HFFc6 (cell line): ENCODE data around the gene XXYLT1. TPM values are rescaled to one million over a fixed set of nuclear protein-coding genes. Genes with fewer than 3 reads are reported as not detected.

Experiments used
- DNase-seq: peaks from one replicate; pipeline ENCODE4 v3.0.0-alpha.2; 2018
- H3K27ac Mint-ChIP-seq: 2 replicates; pipeline ENCODE4 v1.8.0; 2020; ENCODE audit warnings: mild to moderate bottlenecking, mixed read lengths
- H3K27me3 Mint-ChIP-seq: 2 replicates; pipeline ENCODE4 v1.8.0; 2021; ENCODE audit warnings: mild to moderate bottlenecking, moderate library complexity, mixed read lengths; ENCODE audit not compliant: insufficient read depth
- H3K36me3 Mint-ChIP-seq: 2 replicates; pipeline ENCODE4 v1.8.0; 2021; ENCODE audit warnings: low read depth, mixed read lengths
- H3K4me1 Mint-ChIP-seq: 2 replicates; pipeline ENCODE4 v1.8.0; 2020; ENCODE audit warnings: low read depth, mixed read lengths
- H3K4me3 Mint-ChIP-seq: 2 replicates; pipeline ENCODE4 v1.8.0; 2020; ENCODE audit warnings: mild to moderate bottlenecking, moderate library complexity, mixed read lengths
- H3K9me3 Mint-ChIP-seq: 2 replicates; pipeline ENCODE4 v1.8.0; 2020; ENCODE audit warnings: mild to moderate bottlenecking, mixed read lengths
- CTCF ChIP-seq: fragments of 200-600 bp; sonication (generic); IDR thresholded peaks from 2 replicates; pipeline ENCODE4 v1.5.0; 2021; ENCODE audit warnings: antibody characterized with exemption, mild to moderate bottlenecking
- total RNA-seq, 6 experiments: library from RNA; stranded (reverse); fragmentation: NEBNext Ultra II Directional; extraction: Animal tissue kit (Norgen Biotek cat#: 25700); gene quantifications; 2 replicates in 1 of 6; 3 replicates in 5 of 6; pipeline ENCODE4 v1.2.3, GENCODE V29; 2021

XXYLT1 gene
- total RNA-seq, 6 experiments from 2014 or later, result 16.9 to 24.2 (median 18.3) TPM

- no peak overlapping the region for H3K4me3 Mint-ChIP-seq
- TF ChIP-seq CTCF, result no peak
- no peaks in the 10 kb centered on the region for H3K36me3 Mint-ChIP-seq
- H3K27ac Mint-ChIP-seq, result no peak overlapping the region
- H3K4me1 Mint-ChIP-seq, result no peaks in the 10 kb centered on the region
- H3K9me3 Mint-ChIP-seq, result no peaks in the 10 kb centered on the region; the same call in 1 of the 2 replicates
- no peak for DNase-seq
- H3K27me3 Mint-ChIP-seq, result peaks cover 23% of the 10 kb centered on the region
Observed at GRCh38 chr3:195033531-195034091, 237.3 kb downstream of the XXYLT1 start.

- Mint-ChIP-seq H3K9me3 (no peaks in the 10 kb centered on the region; the same call in 1 of the 2 replicates), H3K4me1 (no peaks in the 10 kb centered on the region), H3K4me3 (no peak overlapping the region), H3K27ac (no peak overlapping the region), H3K36me3 (no peaks in the 10 kb centered on the region), H3K27me3 (peaks cover 20% of the 10 kb centered on the region)
- no peak for TF ChIP-seq CTCF
- no peak for DNase-seq
Observed at GRCh38 chr3:195032955-195033354, 238.0 kb downstream of the XXYLT1 start.

GRCh38 chr3:195032106-195032759 lies 238.7 kb downstream of the XXYLT1 start:
- DNase-seq, result no peak
- Mint-ChIP-seq H3K36me3 (no peaks in the 10 kb centered on the region), H3K4me3 (no peak overlapping the region), H3K4me1 (no peaks in the 10 kb centered on the region), H3K27me3 (peaks cover 20% of the 10 kb centered on the region), H3K9me3 (no peaks in the 10 kb centered on the region), H3K27ac (no peak overlapping the region)
- TF ChIP-seq CTCF, result no peak

GRCh38 chr3:195031574-195032003 lies 239.4 kb downstream of the XXYLT1 start:
- H3K4me3 Mint-ChIP-seq, result no peak overlapping the region
- H3K36me3 Mint-ChIP-seq, result no peaks in the 10 kb centered on the region
- TF ChIP-seq CTCF, result no peak
- H3K9me3 Mint-ChIP-seq, result no peaks in the 10 kb centered on the region
- DNase-seq, result no peak
- no peak overlapping the region for H3K27ac Mint-ChIP-seq
- peaks cover 22% of the 10 kb centered on the region for H3K27me3 Mint-ChIP-seq
- no peaks in the 10 kb centered on the region for H3K4me1 Mint-ChIP-seq

GRCh38 chr3:195030791-195031321 lies 240.1 kb downstream of the XXYLT1 start:
- Mint-ChIP-seq H3K4me1 (no peaks in the 10 kb centered on the region), H3K9me3 (no peaks in the 10 kb centered on the region), H3K4me3 (no peak overlapping the region), H3K36me3 (no peaks in the 10 kb centered on the region), H3K27me3 (peaks cover 22% of the 10 kb centered on the region), H3K27ac (no peak overlapping the region)
- DNase-seq, result no peak
- TF ChIP-seq CTCF, result no peak
